ENCODE measurements around the gene POLR2C. TPM values are rescaled to one million over a fixed set of nuclear protein-coding genes. Genes with fewer than 3 reads are reported as not detected.

The POLR2C gene
- total RNA-seq (2022) (69.4 and 80.0 TPM in 2 replicates), Bru-seq, nascent RNA (percentile 84 among the genes with signal in this experiment), BruChase-seq, experiment 1, labeled RNA remaining after a 6-hour chase (percentile 88 among the genes with signal in this experiment), BruChase-seq, experiment 2, labeled RNA remaining after a 2-hour chase (percentile 81 among the genes with signal in this experiment)
- long read RNA-seq, transcript POLR2C-201 (9 exons, 2,057 nt) = major isoform, 78 of 93 reads
- long read RNA-seq, partial matches to known transcripts = 10 of 93 reads
- long read RNA-seq, other reads (novel, unspliced or antisense) = 5 of 93 reads

DNA sequence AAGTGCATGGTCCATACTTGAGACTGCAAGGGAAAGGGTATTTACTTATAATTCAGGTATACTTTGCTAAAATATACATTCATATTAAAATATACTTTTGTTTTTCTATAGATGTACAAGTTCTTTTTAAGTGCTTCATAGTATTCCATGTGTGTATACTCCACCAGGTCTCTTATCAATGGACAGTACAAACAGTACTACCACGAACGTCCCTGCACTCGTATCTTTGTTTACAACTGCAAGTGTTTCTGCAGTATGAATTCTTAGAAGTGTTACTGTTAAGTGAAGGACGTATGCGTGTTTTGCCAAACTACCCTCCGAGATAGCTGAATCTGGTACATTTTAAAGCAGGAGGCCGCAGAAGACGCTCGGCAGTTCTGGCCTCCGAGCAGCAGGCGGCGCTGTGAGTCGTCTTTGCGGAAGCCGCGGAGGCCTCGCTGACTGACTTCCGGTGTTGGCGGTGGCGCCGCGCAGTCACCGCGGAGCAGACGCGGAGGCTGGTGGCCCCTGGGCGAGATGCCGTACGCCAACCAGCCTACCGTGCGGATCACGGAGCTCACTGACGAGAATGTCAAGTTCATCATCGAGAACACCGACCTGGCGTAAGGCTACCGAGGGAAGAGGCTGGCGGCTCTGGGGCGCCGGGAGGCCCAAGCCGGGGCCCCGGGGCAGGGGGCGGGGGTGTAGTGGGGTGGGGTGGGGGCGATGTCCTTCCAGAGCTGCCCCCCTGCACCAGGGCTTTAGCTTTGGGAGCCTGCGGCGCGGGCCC, at the start of gene POLR2C:
Gene POLR2C, plus strand, starts transcription at position 471 of the 769 bp plus-strand sequence. Its CDS starts 46 bp downstream, at position 517.
- TF ChIP-seq, protein P1, sequence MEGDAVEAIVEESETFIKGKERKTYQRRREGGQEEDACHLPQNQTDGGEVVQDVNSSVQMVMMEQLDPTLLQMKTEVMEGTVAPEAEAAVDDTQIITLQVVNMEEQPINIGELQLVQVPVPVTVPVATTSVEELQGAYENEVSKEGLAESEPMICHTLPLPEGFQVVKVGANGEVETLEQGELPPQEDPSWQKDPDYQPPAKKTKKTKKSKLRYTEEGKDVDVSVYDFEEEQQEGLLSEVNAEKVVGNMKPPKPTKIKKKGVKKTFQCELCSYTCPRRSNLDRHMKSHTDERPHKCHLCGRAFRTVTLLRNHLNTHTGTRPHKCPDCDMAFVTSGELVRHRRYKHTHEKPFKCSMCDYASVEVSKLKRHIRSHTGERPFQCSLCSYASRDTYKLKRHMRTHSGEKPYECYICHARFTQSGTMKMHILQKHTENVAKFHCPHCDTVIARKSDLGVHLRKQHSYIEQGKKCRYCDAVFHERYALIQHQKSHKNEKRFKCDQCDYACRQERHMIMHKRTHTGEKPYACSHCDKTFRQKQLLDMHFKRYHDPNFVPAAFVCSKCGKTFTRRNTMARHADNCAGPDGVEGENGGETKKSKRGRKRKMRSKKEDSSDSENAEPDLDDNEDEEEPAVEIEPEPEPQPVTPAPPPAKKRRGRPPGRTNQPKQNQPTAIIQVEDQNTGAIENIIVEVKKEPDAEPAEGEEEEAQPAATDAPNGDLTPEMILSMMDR (IDR thresholded peaks at IDR 0.05; ENCODE audit: unreplicated experiment) = peak; percentile 93
- intact Hi-C loops (cut with micrococcal nuclease; ENCODE audit: unreplicated experiment) = no loop called here
- DNase-seq = peak; percentile 94
- Mint-ChIP-seq H3K4me3 (ENCODE audit: low read depth, unreplicated experiment) (peak within 1 kb of the TSS; percentile 79), H3K36me3 (ENCODE audit: insufficient read depth, unreplicated experiment) (peaks cover 33% of the 10 kb centered on the region), H3K9me3 (ENCODE audit: low read depth, unreplicated experiment) (no peaks in the 10 kb centered on the region), H3K27ac (ENCODE audit: unreplicated experiment) (peak within 1 kb of the TSS; percentile 68), H3K27me3 (ENCODE audit: unreplicated experiment) (no peaks in the 10 kb centered on the region), H3K4me1 (ENCODE audit: low read depth, unreplicated experiment) (peaks cover 15% of the 10 kb centered on the region)
- no TSS peak for BruUV-seq (replicated peaks)
- CTCF ChIA-PET = interaction anchor here (0.5 to 1.6 kb wide), 11 partner anchors 8 to 369 kb away, joined by 3 to 12 read pairs (median 4); partner anchors contain the start of genes CIAPIN1 and COQ9

DNA sequence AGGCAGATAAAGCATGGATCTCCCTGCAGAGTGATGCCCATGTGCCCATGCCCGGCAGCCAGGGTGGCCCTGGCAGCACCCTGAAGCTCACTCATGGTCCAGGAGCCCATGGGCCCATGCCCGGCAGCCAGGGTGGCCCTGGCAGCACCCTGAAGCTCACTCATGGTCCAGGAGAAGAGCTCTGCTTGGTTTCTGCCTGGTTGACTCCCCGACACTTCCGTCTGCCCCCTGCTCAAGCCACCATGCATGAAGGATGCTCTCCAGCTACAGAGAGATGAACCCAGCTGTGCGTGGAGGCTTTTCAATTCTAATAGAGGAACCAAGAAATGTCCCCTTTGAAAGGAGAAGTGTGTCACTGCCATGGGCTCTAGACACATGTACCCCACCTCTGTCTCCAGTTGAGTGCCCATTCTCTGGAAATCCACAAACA, 49.2 kb upstream of the POLR2C start:
- CTCF ChIA-PET = no interaction called here
- peaks cover 6% of the 10 kb centered on the region for H3K36me3 Mint-ChIP-seq (ENCODE audit: insufficient read depth, unreplicated experiment)
- intact Hi-C loops (cut with micrococcal nuclease; ENCODE audit: unreplicated experiment) = loop anchor here (10.0 kb wide), 1 partner anchor 229 kb away; the partner anchor contains the start of genes PSME3IP1 and RSPRY1
- BruUV-seq (replicated peaks) = no TSS peak
- H3K4me1 Mint-ChIP-seq (ENCODE audit: low read depth, unreplicated experiment) = peaks cover 39% of the 10 kb centered on the region
- no peaks in the 10 kb centered on the region for H3K27me3 Mint-ChIP-seq (ENCODE audit: unreplicated experiment)
- no peak for DNase-seq
- no peaks in the 10 kb centered on the region for H3K9me3 Mint-ChIP-seq (ENCODE audit: low read depth, unreplicated experiment)
- TF ChIP-seq, protein P1 (IDR thresholded peaks at IDR 0.05; ENCODE audit: unreplicated experiment) = no peak
- no peak overlapping the region for H3K27ac Mint-ChIP-seq (ENCODE audit: unreplicated experiment)
- no peak overlapping the region for H3K4me3 Mint-ChIP-seq (ENCODE audit: low read depth, unreplicated experiment)

DNA sequence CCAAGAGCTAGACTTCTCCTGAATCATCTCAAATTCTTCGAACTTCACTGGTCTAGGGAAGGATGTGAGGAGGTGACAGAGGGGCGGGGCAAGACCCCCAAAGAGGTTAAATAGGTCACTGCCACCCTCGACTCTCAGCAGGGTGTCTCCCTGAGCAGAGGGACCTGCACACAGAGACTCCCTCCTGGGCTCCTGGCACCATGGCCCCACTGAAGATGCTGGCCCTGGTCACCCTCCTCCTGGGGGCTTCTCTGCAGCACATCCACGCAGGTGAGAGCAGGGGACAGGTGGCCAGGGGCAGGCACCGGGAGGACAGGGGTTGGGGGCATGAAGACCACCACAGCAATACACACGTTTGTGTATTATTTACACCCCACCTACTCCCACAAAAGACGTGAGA, 48.7 kb upstream of the POLR2C start:
- TF ChIP-seq, protein P1 (IDR thresholded peaks at IDR 0.05; ENCODE audit: unreplicated experiment) = no peak
- BruUV-seq (replicated peaks) = no TSS peak
- no peak for DNase-seq
- H3K36me3 Mint-ChIP-seq (ENCODE audit: insufficient read depth, unreplicated experiment) = peaks cover 6% of the 10 kb centered on the region
- H3K27ac Mint-ChIP-seq (ENCODE audit: unreplicated experiment) = no peak overlapping the region
- intact Hi-C loops (cut with micrococcal nuclease; ENCODE audit: unreplicated experiment) = loop anchor here (10.0 kb wide), 1 partner anchor 229 kb away; the partner anchor contains the start of genes PSME3IP1 and RSPRY1
- H3K4me1 Mint-ChIP-seq (ENCODE audit: low read depth, unreplicated experiment) = peaks cover 43% of the 10 kb centered on the region
- no peak overlapping the region for H3K4me3 Mint-ChIP-seq (ENCODE audit: low read depth, unreplicated experiment)
- H3K9me3 Mint-ChIP-seq (ENCODE audit: low read depth, unreplicated experiment) = no peaks in the 10 kb centered on the region
- CTCF ChIA-PET = interaction anchor here (0.7 kb wide), 1 partner anchor 99 kb away, joined by 4 read pairs; no protein-coding TSS in a partner anchor
- H3K27me3 Mint-ChIP-seq (ENCODE audit: unreplicated experiment) = no peaks in the 10 kb centered on the region

DNA sequence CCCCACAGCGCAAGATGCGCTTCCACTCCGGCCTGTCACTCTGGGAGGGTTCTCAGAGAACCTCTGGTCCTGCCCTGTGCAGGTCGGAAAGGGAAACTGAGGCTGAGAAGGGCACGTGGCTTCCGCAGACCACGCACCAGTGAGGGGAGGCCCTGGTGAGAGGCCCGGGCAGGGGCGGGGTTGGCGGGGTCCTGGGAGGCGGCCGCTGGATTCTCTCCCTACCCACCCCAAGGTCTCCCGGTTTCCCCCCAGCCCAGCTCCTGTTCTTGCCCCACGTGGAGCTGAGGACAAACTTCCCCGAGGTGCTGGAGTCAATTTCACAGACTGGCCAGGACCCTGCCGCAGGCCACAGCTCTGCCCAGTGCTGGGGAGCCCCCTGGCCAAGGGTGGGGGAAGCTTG, 46.4 kb upstream of the POLR2C start:
- DNase-seq = no peak
- H3K9me3 Mint-ChIP-seq (ENCODE audit: low read depth, unreplicated experiment) = no peaks in the 10 kb centered on the region
- H3K36me3 Mint-ChIP-seq (ENCODE audit: insufficient read depth, unreplicated experiment) = peaks cover 6% of the 10 kb centered on the region
- H3K4me3 Mint-ChIP-seq (ENCODE audit: low read depth, unreplicated experiment) = no peak overlapping the region
- BruUV-seq (replicated peaks) = no TSS peak
- H3K27ac Mint-ChIP-seq (ENCODE audit: unreplicated experiment) = no peak overlapping the region
- no peaks in the 10 kb centered on the region for H3K27me3 Mint-ChIP-seq (ENCODE audit: unreplicated experiment)
- TF ChIP-seq, protein P1 (IDR thresholded peaks at IDR 0.05; ENCODE audit: unreplicated experiment) = no peak
- intact Hi-C loops (cut with micrococcal nuclease; ENCODE audit: unreplicated experiment) = loop anchor here (5.0 to 10.0 kb wide), 4 partner anchors 39 to 334 kb away; partner anchors contain the start of genes PSME3IP1 and RSPRY1
- CTCF ChIA-PET = interaction anchor here (1.4 to 4.0 kb wide), 4 partner anchors 11 to 114 kb away, joined by 4 to 80 read pairs (median 9); partner anchors contain the start of genes CCL17 and CX3CL1
- peaks cover 33% of the 10 kb centered on the region for H3K4me1 Mint-ChIP-seq (ENCODE audit: low read depth, unreplicated experiment)
